Measurements from ENCODE around the gene SEC61B. TPM values are rescaled to one million over a fixed set of nuclear protein-coding genes. Genes with fewer than 3 reads are reported as not detected.

The SEC61B gene
- total and polyA plus RNA-seq, 5 donors from 2014 or later, result 76.2 to 400 (median 353) TPM

GRCh38 chr9:99180662-99181061 is 41.4 kb upstream of the SEC61B start:
- Mint-ChIP-seq H3K27me3 (no peaks in the 10 kb centered on the region), H3K4me3 (no peak overlapping the region), H3K4me1 (peaks cover 0 to 13% (median 7%) of the 10 kb centered on the region in 4 donors), H3K9me3 (peaks cover 0 to 2% (median 0%) of the 10 kb centered on the region in 7 donors), H3K27ac (no peak overlapping the region), H3K36me3 (no peaks in the 10 kb centered on the region)
- ATAC-seq (ENCODE audit: low read depth in 2 of 2), result no peak
- H3K27me3 ChIP-seq (ENCODE audit: control insufficient read depth, insufficient read depth, low read length), result no peaks in the 10 kb centered on the region
- H3K36me3 ChIP-seq (ENCODE audit: control insufficient read depth, insufficient read depth, low read length), result no peaks in the 10 kb centered on the region
- DNase-seq, result no peak
- H3K4me1 ChIP-seq (ENCODE audit: control insufficient read depth, insufficient read depth, low read length, poor library complexity, severe bottlenecking), result peaks cover 5% of the 10 kb centered on the region
- H3K27ac ChIP-seq (ENCODE audit: insufficient read depth, low read length, poor library complexity, severe bottlenecking), result no peak overlapping the region
- H3K9me3 ChIP-seq (ENCODE audit: control insufficient read depth in 2 of 2, low read length in 2 of 2), result no peaks in the 10 kb centered on the region
- H3K4me3 ChIP-seq (ENCODE audit: low read depth, low read length), result no peak overlapping the region

- Mint-ChIP-seq H3K27ac (no peak overlapping the region), H3K9me3 (peaks cover 0 to 2% (median 0%) of the 10 kb centered on the region in 7 donors), H3K4me3 (no peak overlapping the region), H3K4me1 (peaks cover 0 to 13% (median 7%) of the 10 kb centered on the region in 4 donors), H3K27me3 (peaks cover 2% of the 10 kb centered on the region), H3K36me3 (no peaks in the 10 kb centered on the region)
- no peaks in the 10 kb centered on the region for H3K9me3 ChIP-seq (ENCODE audit: control insufficient read depth in 2 of 2, low read length in 2 of 2)
- H3K36me3 ChIP-seq (ENCODE audit: control insufficient read depth, insufficient read depth, low read length), result no peaks in the 10 kb centered on the region
- no peak for DNase-seq
- peaks cover 5% of the 10 kb centered on the region for H3K4me1 ChIP-seq (ENCODE audit: control insufficient read depth, insufficient read depth, low read length, poor library complexity, severe bottlenecking)
- no peaks in the 10 kb centered on the region for H3K27me3 ChIP-seq (ENCODE audit: control insufficient read depth, insufficient read depth, low read length)
- no peak for ATAC-seq (ENCODE audit: low read depth in 2 of 2)
- no peak overlapping the region for H3K4me3 ChIP-seq (ENCODE audit: low read depth, low read length)
- H3K27ac ChIP-seq (ENCODE audit: insufficient read depth, low read length, poor library complexity, severe bottlenecking), result no peak overlapping the region
Measured at GRCh38 chr9:99181206-99181605, 40.9 kb upstream of the SEC61B start.

GRCh38 chr9:99181621-99182020 is 40.5 kb upstream of the SEC61B start:
- Mint-ChIP-seq H3K36me3 (no peaks in the 10 kb centered on the region), H3K9me3 (peaks cover 0 to 2% (median 0%) of the 10 kb centered on the region in 7 donors), H3K27me3 (peaks cover 5% of the 10 kb centered on the region), H3K27ac (peak overlapping the region in 1 of 3 donors; percentile 51), H3K4me1 (peaks cover 0 to 13% (median 7%) of the 10 kb centered on the region in 4 donors), H3K4me3 (no peak overlapping the region)
- Histone ChIP-seq H3K27me3 (ENCODE audit: control insufficient read depth, insufficient read depth, low read length) (no peaks in the 10 kb centered on the region), H3K36me3 (ENCODE audit: control insufficient read depth, insufficient read depth, low read length) (no peaks in the 10 kb centered on the region), H3K9me3 (ENCODE audit: control insufficient read depth in 2 of 2, low read length in 2 of 2) (no peaks in the 10 kb centered on the region), H3K27ac (ENCODE audit: insufficient read depth, low read length, poor library complexity, severe bottlenecking) (no peak overlapping the region), H3K4me1 (ENCODE audit: control insufficient read depth, insufficient read depth, low read length, poor library complexity, severe bottlenecking) (peaks cover 5% of the 10 kb centered on the region), H3K4me3 (ENCODE audit: low read depth, low read length) (no peak overlapping the region)
- DNase-seq, result no peak
- peak; percentile 23 to 36 for ATAC-seq (ENCODE audit: low read depth in 2 of 2)

GRCh38 chr9:99182356-99182755 is 39.7 kb upstream of the SEC61B start:
- H3K27me3 ChIP-seq (ENCODE audit: control insufficient read depth, insufficient read depth, low read length), result no peaks in the 10 kb centered on the region
- DNase-seq, result no peak
- Mint-ChIP-seq H3K9me3 (peaks cover 0 to 2% (median 0%) of the 10 kb centered on the region in 7 donors), H3K4me1 (peaks cover 4 to 13% (median 8%) of the 10 kb centered on the region in 4 donors), H3K27me3 (peaks cover 5% of the 10 kb centered on the region), H3K36me3 (no peaks in the 10 kb centered on the region), H3K4me3 (no peak overlapping the region), H3K27ac (no peak overlapping the region)
- H3K9me3 ChIP-seq (ENCODE audit: control insufficient read depth in 2 of 2, low read length in 2 of 2), result no peaks in the 10 kb centered on the region
- ATAC-seq (ENCODE audit: low read depth in 2 of 2), result no peak
- H3K4me1 ChIP-seq (ENCODE audit: control insufficient read depth, insufficient read depth, low read length, poor library complexity, severe bottlenecking), result peaks cover 5% of the 10 kb centered on the region
- no peaks in the 10 kb centered on the region for H3K36me3 ChIP-seq (ENCODE audit: control insufficient read depth, insufficient read depth, low read length)
- no peak overlapping the region for H3K27ac ChIP-seq (ENCODE audit: insufficient read depth, low read length, poor library complexity, severe bottlenecking)
- H3K4me3 ChIP-seq (ENCODE audit: low read depth, low read length), result no peak overlapping the region

GRCh38 chr9:99183616-99184015 is 38.5 kb upstream of the SEC61B start:
- Histone ChIP-seq H3K27me3 (ENCODE audit: control insufficient read depth, insufficient read depth, low read length) (peaks cover 1% of the 10 kb centered on the region), H3K4me1 (ENCODE audit: control insufficient read depth, insufficient read depth, low read length, poor library complexity, severe bottlenecking) (peaks cover 5% of the 10 kb centered on the region), H3K36me3 (ENCODE audit: control insufficient read depth, insufficient read depth, low read length) (no peaks in the 10 kb centered on the region), H3K4me3 (ENCODE audit: low read depth, low read length) (no peak overlapping the region), H3K27ac (ENCODE audit: insufficient read depth, low read length, poor library complexity, severe bottlenecking) (no peak overlapping the region), H3K9me3 (ENCODE audit: control insufficient read depth in 2 of 2, low read length in 2 of 2) (no peaks in the 10 kb centered on the region)
- H3K27me3 Mint-ChIP-seq, result peaks cover 5% of the 10 kb centered on the region
- H3K4me1 Mint-ChIP-seq, result peaks cover 4 to 13% (median 8%) of the 10 kb centered on the region in 4 donors
- no peak overlapping the region for H3K4me3 Mint-ChIP-seq
- ATAC-seq (ENCODE audit: low read depth in 2 of 2) (no peak), DNase-seq (no peak)
- peaks cover 0 to 1% (median 0%) of the 10 kb centered on the region in 7 donors for H3K9me3 Mint-ChIP-seq
- H3K27ac Mint-ChIP-seq, result no peak overlapping the region
- H3K36me3 Mint-ChIP-seq, result no peaks in the 10 kb centered on the region

GRCh38 chr9:99184110-99184474 is 38.0 kb upstream of the SEC61B start:
- Mint-ChIP-seq H3K27ac (peak overlapping the region in 2 of 3 donors; percentile 27 to 83), H3K9me3 (peaks cover 0 to 1% (median 0%) of the 10 kb centered on the region in 7 donors), H3K4me1 (peaks cover 3 to 13% (median 8%) of the 10 kb centered on the region in 4 donors), H3K4me3 (no peak overlapping the region), H3K27me3 (peaks cover 5% of the 10 kb centered on the region), H3K36me3 (no peaks in the 10 kb centered on the region)
- peaks cover 5% of the 10 kb centered on the region for H3K4me1 ChIP-seq (ENCODE audit: control insufficient read depth, insufficient read depth, low read length, poor library complexity, severe bottlenecking)
- no peak overlapping the region for H3K27ac ChIP-seq (ENCODE audit: insufficient read depth, low read length, poor library complexity, severe bottlenecking)
- no peak for ATAC-seq (ENCODE audit: low read depth in 2 of 2)
- H3K9me3 ChIP-seq (ENCODE audit: control insufficient read depth in 2 of 2, low read length in 2 of 2), result no peaks in the 10 kb centered on the region
- H3K36me3 ChIP-seq (ENCODE audit: control insufficient read depth, insufficient read depth, low read length), result no peaks in the 10 kb centered on the region
- H3K4me3 ChIP-seq (ENCODE audit: low read depth, low read length), result no peak overlapping the region
- H3K27me3 ChIP-seq (ENCODE audit: control insufficient read depth, insufficient read depth, low read length), result peaks cover 1% of the 10 kb centered on the region
- DNase-seq, result no peak

- Histone ChIP-seq H3K27ac (ENCODE audit: insufficient read depth, low read length, poor library complexity, severe bottlenecking) (no peak overlapping the region), H3K36me3 (ENCODE audit: control insufficient read depth, insufficient read depth, low read length) (no peaks in the 10 kb centered on the region), H3K4me1 (ENCODE audit: control insufficient read depth, insufficient read depth, low read length, poor library complexity, severe bottlenecking) (peaks cover 5% of the 10 kb centered on the region), H3K9me3 (ENCODE audit: control insufficient read depth in 2 of 2, low read length in 2 of 2) (no peaks in the 10 kb centered on the region), H3K27me3 (ENCODE audit: control insufficient read depth, insufficient read depth, low read length) (peaks cover 1% of the 10 kb centered on the region), H3K4me3 (ENCODE audit: low read depth, low read length) (peak overlapping the region; percentile 30)
- peak; percentile 77 to 81 for ATAC-seq (ENCODE audit: low read depth in 2 of 2)
- peaks cover 3 to 13% (median 8%) of the 10 kb centered on the region in 4 donors for H3K4me1 Mint-ChIP-seq
- peaks cover 0 to 1% (median 0%) of the 10 kb centered on the region in 7 donors for H3K9me3 Mint-ChIP-seq
- DNase-seq, result peak; percentile 53 to 85 (median 63)
- no peak overlapping the region for H3K4me3 Mint-ChIP-seq
- peak overlapping the region in 2 of 3 donors; percentile 27 to 83 for H3K27ac Mint-ChIP-seq
- H3K27me3 Mint-ChIP-seq, result peaks cover 10% of the 10 kb centered on the region
- H3K36me3 Mint-ChIP-seq, result no peaks in the 10 kb centered on the region
Measured at GRCh38 chr9:99184475-99185347, 37.4 kb upstream of the SEC61B start.

- DNase-seq (no peak), ATAC-seq (ENCODE audit: low read depth in 2 of 2) (no peak)
- Histone ChIP-seq H3K27ac (ENCODE audit: insufficient read depth, low read length, poor library complexity, severe bottlenecking) (no peak overlapping the region), H3K4me3 (ENCODE audit: low read depth, low read length) (no peak overlapping the region), H3K36me3 (ENCODE audit: control insufficient read depth, insufficient read depth, low read length) (no peaks in the 10 kb centered on the region), H3K9me3 (ENCODE audit: control insufficient read depth in 2 of 2, low read length in 2 of 2) (no peaks in the 10 kb centered on the region), H3K27me3 (ENCODE audit: control insufficient read depth, insufficient read depth, low read length) (peaks cover 1% of the 10 kb centered on the region), H3K4me1 (ENCODE audit: control insufficient read depth, insufficient read depth, low read length, poor library complexity, severe bottlenecking) (peaks cover 5% of the 10 kb centered on the region)
- peaks cover 0 to 1% (median 0%) of the 10 kb centered on the region in 7 donors for H3K9me3 Mint-ChIP-seq
- H3K27ac Mint-ChIP-seq, result no peak overlapping the region
- peaks cover 10% of the 10 kb centered on the region for H3K27me3 Mint-ChIP-seq
- no peak overlapping the region for H3K4me3 Mint-ChIP-seq
- no peaks in the 10 kb centered on the region for H3K36me3 Mint-ChIP-seq
- H3K4me1 Mint-ChIP-seq, result peaks cover 3 to 13% (median 8%) of the 10 kb centered on the region in 4 donors
Measured at GRCh38 chr9:99185348-99185632, 36.8 kb upstream of the SEC61B start.

Measured in CD4-positive, CD25-positive, alpha-beta regulatory T cell (primary cell).